HEK293 (cell line): Measurements from ENCODE around the gene ADPGK.

Experiments
- CTCF ChIA-PET: fragments of 350-600 bp; formaldehyde crosslinking; extraction: SDS; loops from one replicate; lab custom pipeline; 2021; ENCODE audit warnings: antibody characterized with exemption; lab: Yijun Ruan, JAX
- POLR2A ChIA-PET: fragments of 300-600 bp; formaldehyde crosslinking; extraction: SDS; loops from one replicate; lab custom pipeline; 2020; ENCODE audit warnings: antibody characterized with exemption, inconsistent platforms; lab: Yijun Ruan, JAX
- H3K27ac ChIP-seq: fragments of 200-500 bp; sonication (Bioruptor generic); 2 replicates; pipeline ENCODE4 v1.5.1; 2014; ENCODE audit warnings: low read depth, low read length, control low read depth, inconsistent platforms; ENCODE audit errors: extremely low read depth
- H3K36me3 ChIP-seq, 2 experiments: fragments of 200-500 bp in 1 of 2; sonication (Bioruptor generic) in 1 of 2; 1 replicate in 1 of 2; 2 replicates in 1 of 2; pipeline ENCODE4 v1.5.1; 2014 to 2017; ENCODE audit warnings: inconsistent platforms in 2 of 2, low read length in 2 of 2; ENCODE audit not compliant: control insufficient read depth in 2 of 2, insufficient read depth in 1 of 2
- H3K4me1 ChIP-seq: fragments of 200-500 bp; sonication (Bioruptor generic); 2 replicates; pipeline ENCODE4 v1.5.1; 2014; ENCODE audit warnings: mild to moderate bottlenecking, low read length, inconsistent platforms; ENCODE audit not compliant: control insufficient read depth, insufficient read depth
- H3K4me3 ChIP-seq: 2 replicates; pipeline ENCODE4 v1.5.1; 2011; ENCODE audit warnings: low read depth, mild to moderate bottlenecking, control low read depth, low read length, moderate library complexity
- H3K9me3 ChIP-seq: fragments of 200-500 bp; sonication (Bioruptor generic); 2 replicates; pipeline ENCODE4 v1.5.1; 2014; ENCODE audit warnings: low read depth, low read length, inconsistent platforms; ENCODE audit not compliant: control insufficient read depth, insufficient read depth
- GLI4 ChIP-seq: fragments of 450-650 bp; formaldehyde crosslinking; IDR thresholded peaks from 2 replicates; pipeline ENCODE4 v1.5.1; 2016; ENCODE audit warnings: missing biosample characterization, missing genetic modification characterization
- IKZF3 ChIP-seq: fragments of 450-650 bp; IDR thresholded peaks from 2 replicates; pipeline ENCODE4 v1.5.0; 2018; ENCODE audit warnings: missing biosample characterization, mild to moderate bottlenecking, missing genetic modification characterization, moderate library complexity
- PRDM2 ChIP-seq: fragments of 450-650 bp; formaldehyde crosslinking; IDR thresholded peaks from 2 replicates; pipeline ENCODE4 v1.5.1; 2016; ENCODE audit warnings: missing biosample characterization, missing genetic modification characterization, borderline replicate concordance
- REST ChIP-seq: fragments of 450-650 bp; formaldehyde crosslinking; IDR thresholded peaks from 2 replicates; pipeline ENCODE4 v1.5.1; 2016; ENCODE audit warnings: missing biosample characterization, missing genetic modification characterization
- SALL2 ChIP-seq: fragments of 450-650 bp; formaldehyde crosslinking; IDR thresholded peaks from 2 replicates; pipeline ENCODE4 v1.5.0; 2017; ENCODE audit warnings: missing biosample characterization, mild to moderate bottlenecking, missing genetic modification characterization, borderline replicate concordance
- TRIM28 ChIP-seq: IDR thresholded peaks from 2 replicates; pipeline ENCODE4 v1.6.1; 2011; ENCODE audit warnings: low read length, control low read depth, borderline replicate concordance
- YY1 ChIP-seq: fragments of 450-650 bp; formaldehyde crosslinking; IDR thresholded peaks from 2 replicates; pipeline ENCODE4 v1.5.1; 2018; ENCODE audit warnings: missing biosample characterization, missing genetic modification characterization
- ZNF114 ChIP-seq: fragments of 450-650 bp; formaldehyde crosslinking; IDR thresholded peaks from 2 replicates; pipeline ENCODE4 v1.5.0; 2017; ENCODE audit warnings: missing biosample characterization, missing genetic modification characterization
- ZNF202 ChIP-seq: fragments of 450-650 bp; formaldehyde crosslinking; IDR thresholded peaks from 2 replicates; pipeline ENCODE4 v1.5.1; 2016; ENCODE audit warnings: missing biosample characterization, missing genetic modification characterization, borderline replicate concordance
- ZNF311 ChIP-seq: fragments of 450-650 bp; formaldehyde crosslinking; IDR thresholded peaks from 2 replicates; pipeline ENCODE4 v1.5.1; 2017; ENCODE audit warnings: missing biosample characterization, missing genetic modification characterization, borderline replicate concordance
- ZNF341 ChIP-seq: fragments of 450-650 bp; formaldehyde crosslinking; IDR thresholded peaks from 2 replicates; pipeline ENCODE4; 2016; ENCODE audit warnings: low read depth, missing biosample characterization, missing genetic modification characterization
- ZNF416 ChIP-seq: fragments of 450-650 bp; formaldehyde crosslinking; IDR thresholded peaks from 2 replicates; pipeline ENCODE4 v1.5.1; 2016; ENCODE audit warnings: missing biosample characterization, missing genetic modification characterization
- ZNF423 ChIP-seq: fragments of 450-650 bp; formaldehyde crosslinking; IDR thresholded peaks from 2 replicates; pipeline ENCODE4 v1.5.1; 2016; ENCODE audit warnings: missing biosample characterization, missing genetic modification characterization
- ZNF433 ChIP-seq: fragments of 450-650 bp; formaldehyde crosslinking; IDR thresholded peaks from 2 replicates; pipeline ENCODE4 v1.5.1; 2016; ENCODE audit warnings: missing biosample characterization, missing genetic modification characterization, low read depth
- ZNF585B ChIP-seq: fragments of 450-650 bp; formaldehyde crosslinking; IDR thresholded peaks from 2 replicates; pipeline ENCODE4 v1.5.1; 2016; ENCODE audit warnings: missing biosample characterization, missing genetic modification characterization
- ZSCAN4 ChIP-seq: fragments of 450-650 bp; formaldehyde crosslinking; IDR thresholded peaks from 2 replicates; pipeline ENCODE4 v1.5.1; 2017; ENCODE audit warnings: missing biosample characterization, missing genetic modification characterization

Gene ADPGK

GRCh38 chr15:72774696-72775383 is 8.7 kb downstream of the ADPGK start:
- TF ChIP-seq YY1 (tag by site-specific recombination) (no peak), ZNF114 (tag by site-specific recombination) (no peak), ZNF423 (tag by site-specific recombination) (no peak), SALL2 (tag by site-specific recombination) (no peak)
- ChIA-PET POLR2A (no interaction called here), CTCF (interaction anchor here (0.7 to 1.2 kb wide), 2 partner anchors 36 to 492 kb away, joined by 3 read pairs; no protein-coding TSS in a partner anchor)
- peaks cover 19 to 66% of the 10 kb centered on the region in 2 experiments for H3K36me3 ChIP-seq
- no peaks in the 10 kb centered on the region for H3K9me3 ChIP-seq
- H3K4me1 ChIP-seq: no peaks in the 10 kb centered on the region
- H3K27ac ChIP-seq: no peak overlapping the region
- no peak overlapping the region for H3K4me3 ChIP-seq

- Histone ChIP-seq H3K4me3 (no peak overlapping the region), H3K27ac (no peak overlapping the region), H3K36me3 (peaks cover 46 to 85% of the 10 kb centered on the region in 2 experiments), H3K4me1 (no peaks in the 10 kb centered on the region), H3K9me3 (no peaks in the 10 kb centered on the region; the same call in 1 of the 2 replicates)
- TF ChIP-seq ZNF202 (no peak), ZNF585B (tag by site-specific recombination) (no peak), ZNF433 (tag by site-specific recombination) (no peak), ZSCAN4 (tag by site-specific recombination) (no peak)
- ChIA-PET POLR2A (no interaction called here), CTCF (interaction anchor here (0.9 to 1.0 kb wide), 2 partner anchors 11 to 494 kb away, joined by 3 read pairs; no protein-coding TSS in a partner anchor)
These were observed 12.2 kb downstream of the ADPGK start for GRCh38 chr15:72771329-72771725.

GRCh38 chr15:72770673-72771328 is 12.8 kb downstream of the ADPGK start:
- Histone ChIP-seq H3K4me1 (no peaks in the 10 kb centered on the region), H3K27ac (no peak overlapping the region), H3K9me3 (no peaks in the 10 kb centered on the region; the same call in 1 of the 2 replicates), H3K4me3 (no peak overlapping the region), H3K36me3 (peaks cover 48 to 89% of the 10 kb centered on the region in 2 experiments)
- ChIA-PET CTCF (no interaction called here), POLR2A (no interaction called here)
- no peak for TF ChIP-seq PRDM2
- no peak for TF ChIP-seq ZNF341 (tag by site-specific recombination)
- no peak for TF ChIP-seq ZNF416
- TF ChIP-seq TRIM28: no peak
- TF ChIP-seq REST: no peak
- TF ChIP-seq GLI4 (tag by site-specific recombination): no peak
- no peak for TF ChIP-seq IKZF3 (tag by site-specific recombination)
- TF ChIP-seq ZNF311 (tag by site-specific recombination): no peak
